Fibroblast of lung (primary cell): ENCODE data around the gene SLC25A12. TPM values are rescaled to one million over a fixed set of nuclear protein-coding genes. Genes with fewer than 3 reads are reported as not detected.

Source experiments
- DNase-seq, 2 donors: peaks; one replicate each; pipeline versions ENCODE4 v3.0.0 to v3.0.0-alpha.2; 2010; ENCODE audit warnings: low read depth in 2 of 2
- H2AFZ ChIP-seq: 2 replicates; pipeline ENCODE4 v1.5.1; 2012; ENCODE audit warnings: low read length, control low read depth, inconsistent platforms
- H3K27ac ChIP-seq: 2 replicates; pipeline ENCODE4 v1.5.1; 2011; ENCODE audit warnings: low read length, control low read depth; ENCODE audit not compliant: insufficient read depth
- H3K27me3 ChIP-seq: 2 replicates; pipeline ENCODE4 v1.5.1; 2011; ENCODE audit warnings: mild to moderate bottlenecking, low read length; ENCODE audit not compliant: control insufficient read depth, insufficient read depth
- H3K36me3 ChIP-seq: 2 replicates; pipeline ENCODE4 v1.5.1; 2011; ENCODE audit warnings: low read length; ENCODE audit not compliant: control insufficient read depth, insufficient read depth
- H3K4me1 ChIP-seq: 2 replicates; pipeline ENCODE4 v1.5.1; 2011; ENCODE audit warnings: low read length; ENCODE audit not compliant: control insufficient read depth, insufficient read depth; ENCODE audit errors: extremely low read depth
- H3K4me2 ChIP-seq: 2 replicates; pipeline ENCODE4 v1.5.1; 2011; ENCODE audit warnings: low read length, control low read depth; ENCODE audit not compliant: insufficient read depth; ENCODE audit errors: extremely low read depth
- H3K4me3 ChIP-seq, 4 experiments: fragments of 200-600 bp in 1 of 4; sonication (generic) in 1 of 4; replicated peaks in 1 of 4; 2 replicates each; pipeline ENCODE4 v1.5.1; 2011 to 2016; ENCODE audit warnings: low read length in 4 of 4, low read depth in 3 of 4, mild to moderate bottlenecking in 3 of 4, control low read depth in 2 of 4, inconsistent platforms in 1 of 4, mixed read lengths in 1 of 4; ENCODE audit not compliant: insufficient read depth in 1 of 4; ENCODE audit errors: control extremely low read depth in 1 of 4
- H3K79me2 ChIP-seq: 2 replicates; pipeline ENCODE4 v1.5.1; 2012; ENCODE audit warnings: mild to moderate bottlenecking, low read length, inconsistent platforms; ENCODE audit not compliant: control insufficient read depth, insufficient read depth
- H3K9ac ChIP-seq: 2 replicates; pipeline ENCODE4 v1.5.1; 2011; ENCODE audit warnings: mild to moderate bottlenecking, low read length, control low read depth; ENCODE audit not compliant: insufficient read depth
- H3K9me3 ChIP-seq: 2 replicates; pipeline ENCODE4 v1.5.1; 2012; ENCODE audit warnings: low read depth, low read length; ENCODE audit not compliant: control insufficient read depth, insufficient read depth
- H4K20me1 ChIP-seq: 2 replicates; pipeline ENCODE4 v1.5.1; 2011; ENCODE audit warnings: low read length; ENCODE audit not compliant: control insufficient read depth, insufficient read depth; ENCODE audit errors: extremely low read depth
- EZH2 ChIP-seq: IDR thresholded peaks from 2 replicates; pipeline ENCODE4 v1.5.1; 2012; ENCODE audit warnings: low read length, control low read depth, mild to moderate bottlenecking; ENCODE audit errors: missing control alignments
- polyA plus RNA-seq, 2 donors: library from polyadenylated mRNA; depleted of rRNA in 1 of 2; stranded (reverse) in 1 of 2; unstranded in 1 of 2; fragments of >200 nt; gene quantifications; 2 replicates each; pipeline ENCODE4 v1.2.1, GENCODE V29; 2011 to 2012; ENCODE audit warnings: missing spikeins in 1 of 2
- total RNA-seq: library from RNA; depleted of rRNA; stranded (reverse); fragments of >200 nt; gene quantifications from 2 replicates; pipeline ENCODE4 v1.2.1, GENCODE V29; 2014
- TF ChIP-seq, protein P1 (sequence below), 2 donors: IDR thresholded peaks in 1 of 2; conservative IDR thresholded peaks in 1 of 2; 1 replicate in 1 of 2; 2 replicates in 1 of 2; pipeline ENCODE4 v1.5.1; 2011 to 2012; ENCODE audit warnings: low read length in 2 of 2, control low read depth in 1 of 2, inconsistent platforms in 1 of 2, low read depth in 1 of 2, mild to moderate bottlenecking in 1 of 2

SLC25A12 gene
- total and polyA plus RNA-seq, 2 donors (not counting 1 experiment from before 2014, with no cell fraction given) = 21.5 to 25.9 TPM

- TF ChIP-seq EZH2 = no peak
- TF ChIP-seq, protein P1, sequence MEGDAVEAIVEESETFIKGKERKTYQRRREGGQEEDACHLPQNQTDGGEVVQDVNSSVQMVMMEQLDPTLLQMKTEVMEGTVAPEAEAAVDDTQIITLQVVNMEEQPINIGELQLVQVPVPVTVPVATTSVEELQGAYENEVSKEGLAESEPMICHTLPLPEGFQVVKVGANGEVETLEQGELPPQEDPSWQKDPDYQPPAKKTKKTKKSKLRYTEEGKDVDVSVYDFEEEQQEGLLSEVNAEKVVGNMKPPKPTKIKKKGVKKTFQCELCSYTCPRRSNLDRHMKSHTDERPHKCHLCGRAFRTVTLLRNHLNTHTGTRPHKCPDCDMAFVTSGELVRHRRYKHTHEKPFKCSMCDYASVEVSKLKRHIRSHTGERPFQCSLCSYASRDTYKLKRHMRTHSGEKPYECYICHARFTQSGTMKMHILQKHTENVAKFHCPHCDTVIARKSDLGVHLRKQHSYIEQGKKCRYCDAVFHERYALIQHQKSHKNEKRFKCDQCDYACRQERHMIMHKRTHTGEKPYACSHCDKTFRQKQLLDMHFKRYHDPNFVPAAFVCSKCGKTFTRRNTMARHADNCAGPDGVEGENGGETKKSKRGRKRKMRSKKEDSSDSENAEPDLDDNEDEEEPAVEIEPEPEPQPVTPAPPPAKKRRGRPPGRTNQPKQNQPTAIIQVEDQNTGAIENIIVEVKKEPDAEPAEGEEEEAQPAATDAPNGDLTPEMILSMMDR (conservative IDR thresholded peaks at IDR 0.05 in 1 of 2, IDR thresholded peaks at IDR 0.05 in 1 of 2; ENCODE audit: low read depth in 1 of 2, low read length in 2 of 2) = no peak
- Histone ChIP-seq H3K4me3 (no peak overlapping the region), H3K9me3 (no peaks in the 10 kb centered on the region), H3K4me1 (no peaks in the 10 kb centered on the region), H3K27ac (no peak overlapping the region), H3K4me2 (no peak overlapping the region), H2AFZ (no peak overlapping the region), H3K36me3 (peaks cover 5% of the 10 kb centered on the region), H3K27me3 (no peaks in the 10 kb centered on the region), H3K9ac (no peak overlapping the region), H3K79me2 (no peaks in the 10 kb centered on the region), H4K20me1 (no peaks in the 10 kb centered on the region)
- no peak for DNase-seq
These were observed 101.9 kb downstream of the SLC25A12 start for GRCh38 chr2:171792157-171792556.

DNA sequence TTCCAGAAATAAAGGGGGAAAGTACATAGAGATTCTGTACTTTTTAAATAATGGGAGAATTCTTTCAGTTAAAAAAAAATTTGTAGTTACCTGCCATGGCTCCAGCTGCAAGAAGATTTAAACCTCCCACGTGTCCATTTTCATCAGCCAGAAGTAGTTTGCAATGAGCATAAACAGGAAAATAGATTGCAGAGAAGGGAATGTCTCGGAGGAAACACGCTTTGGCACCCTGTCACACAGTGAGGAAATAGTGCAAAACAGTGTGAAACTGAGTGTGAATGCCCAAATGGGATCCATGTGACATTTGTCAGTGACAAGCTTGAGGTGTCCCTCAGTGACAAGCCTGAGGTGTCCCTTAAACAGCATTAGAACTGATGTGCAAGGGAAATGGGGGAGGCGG is 102.7 kb downstream of the SLC25A12 start:
- Histone ChIP-seq H3K4me2 (no peak overlapping the region), H3K27me3 (no peaks in the 10 kb centered on the region), H3K4me1 (no peaks in the 10 kb centered on the region), H3K4me3 (no peak overlapping the region), H3K36me3 (peaks cover 5% of the 10 kb centered on the region), H2AFZ (no peak overlapping the region), H3K9me3 (no peaks in the 10 kb centered on the region), H3K9ac (no peak overlapping the region), H4K20me1 (no peaks in the 10 kb centered on the region), H3K79me2 (no peaks in the 10 kb centered on the region), H3K27ac (no peak overlapping the region)
- DNase-seq = no peak
- TF ChIP-seq, protein P1 (conservative IDR thresholded peaks at IDR 0.05 in 1 of 2, IDR thresholded peaks at IDR 0.05 in 1 of 2; ENCODE audit: low read depth in 1 of 2, low read length in 2 of 2) = no peak

DNA sequence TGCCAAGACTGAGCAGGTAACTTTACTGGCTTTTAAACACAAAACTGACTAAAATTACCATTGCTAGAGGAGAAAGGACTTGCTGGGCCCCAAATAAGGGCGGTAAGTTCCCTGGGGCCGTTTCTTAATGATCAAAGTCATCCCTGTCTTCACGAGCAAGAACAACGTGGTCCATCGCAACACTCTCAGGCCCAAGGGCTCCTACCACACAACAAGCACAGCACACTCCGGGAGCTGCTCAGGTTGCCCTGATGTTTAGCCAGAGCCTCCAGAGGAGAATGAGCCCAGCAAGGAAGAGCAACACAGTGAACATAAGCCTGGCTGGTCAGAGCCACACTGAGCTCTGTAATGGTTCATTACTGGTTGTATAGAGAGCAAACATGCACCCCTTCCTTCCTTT is 104.1 kb downstream of the SLC25A12 start:
- TF ChIP-seq, protein P1 (conservative IDR thresholded peaks at IDR 0.05 in 1 of 2, IDR thresholded peaks at IDR 0.05 in 1 of 2; ENCODE audit: low read depth in 1 of 2, low read length in 2 of 2) = no peak
- no peak for TF ChIP-seq EZH2
- no peaks in the 10 kb centered on the region for H3K9me3 ChIP-seq
- H3K4me1 ChIP-seq = no peaks in the 10 kb centered on the region
- no peak for DNase-seq
- H3K79me2 ChIP-seq = no peaks in the 10 kb centered on the region
- no peak overlapping the region for H3K9ac ChIP-seq
- no peaks in the 10 kb centered on the region for H4K20me1 ChIP-seq
- no peak overlapping the region for H2AFZ ChIP-seq
- peaks cover 8% of the 10 kb centered on the region for H3K36me3 ChIP-seq
- H3K4me3 ChIP-seq = no peak overlapping the region
- H3K4me2 ChIP-seq = no peak overlapping the region
- H3K27ac ChIP-seq = no peak overlapping the region
- no peaks in the 10 kb centered on the region for H3K27me3 ChIP-seq
